Fibroblast of lung (primary cell): Measurements from ENCODE around the gene PADI2. TPM values are rescaled to one million over a fixed set of nuclear protein-coding genes. Genes with fewer than 3 reads are reported as not detected.

Experiments used
- DNase-seq, 2 donors: peaks; one replicate each; pipeline versions ENCODE4 v3.0.0 to v3.0.0-alpha.2; 2010; ENCODE audit warnings: low read depth in 2 of 2
- H2AFZ ChIP-seq: 2 replicates; pipeline ENCODE4 v1.5.1; 2012; ENCODE audit warnings: low read length, control low read depth, inconsistent platforms
- H3K27ac ChIP-seq: 2 replicates; pipeline ENCODE4 v1.5.1; 2011; ENCODE audit warnings: low read length, control low read depth; ENCODE audit not compliant: insufficient read depth
- H3K27me3 ChIP-seq: 2 replicates; pipeline ENCODE4 v1.5.1; 2011; ENCODE audit warnings: mild to moderate bottlenecking, low read length; ENCODE audit not compliant: control insufficient read depth, insufficient read depth
- H3K36me3 ChIP-seq: 2 replicates; pipeline ENCODE4 v1.5.1; 2011; ENCODE audit warnings: low read length; ENCODE audit not compliant: control insufficient read depth, insufficient read depth
- H3K4me1 ChIP-seq: 2 replicates; pipeline ENCODE4 v1.5.1; 2011; ENCODE audit warnings: low read length; ENCODE audit not compliant: control insufficient read depth, insufficient read depth; ENCODE audit errors: extremely low read depth
- H3K4me2 ChIP-seq: 2 replicates; pipeline ENCODE4 v1.5.1; 2011; ENCODE audit warnings: low read length, control low read depth; ENCODE audit not compliant: insufficient read depth; ENCODE audit errors: extremely low read depth
- H3K4me3 ChIP-seq, 4 experiments: fragments of 200-600 bp in 1 of 4; sonication (generic) in 1 of 4; replicated peaks in 1 of 4; 2 replicates each; pipeline ENCODE4 v1.5.1; 2011 to 2016; ENCODE audit warnings: low read length in 4 of 4, low read depth in 3 of 4, mild to moderate bottlenecking in 3 of 4, control low read depth in 2 of 4, inconsistent platforms in 1 of 4, mixed read lengths in 1 of 4; ENCODE audit not compliant: insufficient read depth in 1 of 4; ENCODE audit errors: control extremely low read depth in 1 of 4
- H3K79me2 ChIP-seq: 2 replicates; pipeline ENCODE4 v1.5.1; 2012; ENCODE audit warnings: mild to moderate bottlenecking, low read length, inconsistent platforms; ENCODE audit not compliant: control insufficient read depth, insufficient read depth
- H3K9ac ChIP-seq: 2 replicates; pipeline ENCODE4 v1.5.1; 2011; ENCODE audit warnings: mild to moderate bottlenecking, low read length, control low read depth; ENCODE audit not compliant: insufficient read depth
- H3K9me3 ChIP-seq: 2 replicates; pipeline ENCODE4 v1.5.1; 2012; ENCODE audit warnings: low read depth, low read length; ENCODE audit not compliant: control insufficient read depth, insufficient read depth
- H4K20me1 ChIP-seq: 2 replicates; pipeline ENCODE4 v1.5.1; 2011; ENCODE audit warnings: low read length; ENCODE audit not compliant: control insufficient read depth, insufficient read depth; ENCODE audit errors: extremely low read depth
- CTCF ChIP-seq, 2 donors: IDR thresholded peaks in 1 of 2; conservative IDR thresholded peaks in 1 of 2; 1 replicate in 1 of 2; 2 replicates in 1 of 2; pipeline ENCODE4 v1.5.1; 2011 to 2012; ENCODE audit warnings: low read length in 2 of 2, control low read depth in 1 of 2, inconsistent platforms in 1 of 2, low read depth in 1 of 2, mild to moderate bottlenecking in 1 of 2
- EZH2 ChIP-seq: IDR thresholded peaks from 2 replicates; pipeline ENCODE4 v1.5.1; 2012; ENCODE audit warnings: low read length, control low read depth, mild to moderate bottlenecking; ENCODE audit errors: missing control alignments
- polyA plus RNA-seq, 2 donors: library from polyadenylated mRNA; depleted of rRNA in 1 of 2; stranded (reverse) in 1 of 2; unstranded in 1 of 2; fragments of >200 nt; gene quantifications; 2 replicates each; pipeline ENCODE4 v1.2.1, GENCODE V29; 2011 to 2012; ENCODE audit warnings: missing spikeins in 1 of 2
- total RNA-seq: library from RNA; depleted of rRNA; stranded (reverse); fragments of >200 nt; gene quantifications from 2 replicates; pipeline ENCODE4 v1.2.1, GENCODE V29; 2014

Gene PADI2
- total and polyA plus RNA-seq, 2 donors (not counting 1 experiment from before 2014, with no cell fraction given): 0.03 TPM; not detected in 1

- no peaks in the 10 kb centered on the region for H3K4me1 ChIP-seq
- H3K79me2 ChIP-seq: no peaks in the 10 kb centered on the region
- H3K9ac ChIP-seq: no peak overlapping the region
- TF ChIP-seq EZH2 (no peak), CTCF (conservative IDR thresholded peaks at IDR 0.05 in 1 of 2, IDR thresholded peaks at IDR 0.05 in 1 of 2; ENCODE audit: low read depth in 1 of 2, low read length in 2 of 2) (no peak)
- no peak overlapping the region for H2AFZ ChIP-seq
- no peak overlapping the region for H3K27ac ChIP-seq
- no peak for DNase-seq
- H3K4me3 ChIP-seq: no peak overlapping the region
- peaks cover 3% of the 10 kb centered on the region for H3K27me3 ChIP-seq
- no peaks in the 10 kb centered on the region for H3K9me3 ChIP-seq
- no peak overlapping the region for H3K4me2 ChIP-seq
- H4K20me1 ChIP-seq: no peaks in the 10 kb centered on the region
- no peaks in the 10 kb centered on the region for H3K36me3 ChIP-seq
Measured at GRCh38 chr1:17091252-17091651, 28.0 kb downstream of the PADI2 start.

GRCh38 chr1:17089506-17089905, 29.7 kb downstream of the PADI2 start:
- TF ChIP-seq CTCF (conservative IDR thresholded peaks at IDR 0.05 in 1 of 2, IDR thresholded peaks at IDR 0.05 in 1 of 2; ENCODE audit: low read depth in 1 of 2, low read length in 2 of 2) (no peak), EZH2 (no peak)
- H3K79me2 ChIP-seq: no peaks in the 10 kb centered on the region
- H4K20me1 ChIP-seq: no peaks in the 10 kb centered on the region
- no peak overlapping the region for H3K4me3 ChIP-seq
- no peaks in the 10 kb centered on the region for H3K9me3 ChIP-seq
- H3K27me3 ChIP-seq: peaks cover 4% of the 10 kb centered on the region
- H3K9ac ChIP-seq: no peak overlapping the region
- no peak overlapping the region for H3K27ac ChIP-seq
- H2AFZ ChIP-seq: no peak overlapping the region
- H3K36me3 ChIP-seq: no peaks in the 10 kb centered on the region
- H3K4me2 ChIP-seq: no peak overlapping the region
- H3K4me1 ChIP-seq: no peaks in the 10 kb centered on the region
- no peak for DNase-seq

- H3K4me3 ChIP-seq: no peak overlapping the region
- H3K4me1 ChIP-seq: no peaks in the 10 kb centered on the region
- no peak for DNase-seq
- H2AFZ ChIP-seq: no peak overlapping the region
- no peaks in the 10 kb centered on the region for H3K9me3 ChIP-seq
- H3K4me2 ChIP-seq: no peak overlapping the region
- TF ChIP-seq CTCF (conservative IDR thresholded peaks at IDR 0.05 in 1 of 2, IDR thresholded peaks at IDR 0.05 in 1 of 2; ENCODE audit: low read depth in 1 of 2, low read length in 2 of 2): no peak
- no peak for TF ChIP-seq EZH2
- no peaks in the 10 kb centered on the region for H3K36me3 ChIP-seq
- H3K27ac ChIP-seq: no peak overlapping the region
- H3K9ac ChIP-seq: no peak overlapping the region
- H4K20me1 ChIP-seq: no peaks in the 10 kb centered on the region
- no peaks in the 10 kb centered on the region for H3K79me2 ChIP-seq
- H3K27me3 ChIP-seq: peaks cover 4% of the 10 kb centered on the region
Measured at GRCh38 chr1:17086751-17087150, 32.5 kb downstream of the PADI2 start.
